SK-N-MC (cell line): ENCODE results near the gene PRICKLE2.

Experiments used
- EZH2 ChIP-seq: fragments of 200-600 bp; sonication (generic); IDR thresholded peaks from one replicate; pipeline ENCODE4 v1.6.1; 2017; ENCODE audit warnings: antibody characterized with exemption
- FOXP2 ChIP-seq: optimal IDR thresholded peaks from 2 replicates; pipeline ENCODE3; 2011; ENCODE audit warnings: mild to moderate bottlenecking, moderate library complexity; ENCODE audit not compliant: insufficient read depth; ENCODE audit errors: extremely low read length, control extremely low read depth
- POLR2AphosphoS5 ChIP-seq: IDR thresholded peaks from 2 replicates; pipeline ENCODE4 v1.6.1; 2012; ENCODE audit warnings: mild to moderate bottlenecking, low read depth, low read length, borderline replicate concordance

DNA sequence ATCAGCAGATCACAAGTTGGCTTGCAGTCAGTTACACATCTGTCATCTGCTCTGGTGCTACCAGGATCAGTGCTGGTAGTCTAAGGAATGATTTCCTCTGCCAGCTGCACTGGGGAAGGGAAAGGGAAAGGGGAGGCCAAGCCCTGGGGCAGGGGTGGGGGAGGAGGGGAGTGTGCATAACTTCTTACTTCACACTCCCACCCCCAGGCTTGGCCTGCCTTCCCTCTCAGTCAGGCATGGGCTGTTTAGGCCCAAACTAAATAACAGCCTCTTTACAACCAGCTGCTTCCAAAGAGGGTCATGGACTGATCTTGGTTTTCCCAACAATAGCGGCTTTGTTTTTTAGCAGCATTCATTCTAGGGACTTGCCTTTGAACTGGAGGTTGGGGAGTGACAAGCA is 115.8 kb downstream of the PRICKLE2 start:
- no peak for TF ChIP-seq EZH2
- no peak for TF ChIP-seq POLR2AphosphoS5
- TF ChIP-seq FOXP2: no peak
